Gastroesophageal sphincter (tissue), 3 donors: ENCODE measurements around the gene IRGC.

Source experiments
- CTCF ChIP-seq, 4 experiments: fragments of 200-600 bp in 2 of 4; fragments of 450-650 bp in 2 of 4; sonication (generic) in 1 of 4; IDR thresholded peaks; one replicate each; pipeline ENCODE4 v1.5.1; 2017 to 2019; ENCODE audit warnings: antibody characterized with exemption in 4 of 4, mild to moderate bottlenecking in 2 of 4, moderate library complexity in 2 of 4
- POLR2A ChIP-seq, 2 donors: fragments of 450-650 bp; IDR thresholded peaks; one replicate each; pipeline ENCODE4 v1.6.1; 2017; ENCODE audit warnings: antibody characterized with exemption in 2 of 2, mild to moderate bottlenecking in 2 of 2, moderate library complexity in 1 of 2
- POLR2AphosphoS5 ChIP-seq: sonication (generic); formaldehyde crosslinking; IDR thresholded peaks from one replicate; pipeline ENCODE4 v1.6.1; 2017; ENCODE audit warnings: antibody characterized with exemption

- TF ChIP-seq CTCF (IDR thresholded peaks at IDR 0.05) (no peak), POLR2A (IDR thresholded peaks at IDR 0.05) (no peak), POLR2AphosphoS5 (no peak)
These were observed 14.0 kb downstream of the IRGC start for GRCh38 chr19:43729919-43730318.
